ENCODE results near the gene IL1A. TPM values are rescaled to one million over a fixed set of nuclear protein-coding genes. Genes with fewer than 3 reads are reported as not detected.

IL1A gene
- total and polyA plus RNA-seq, 9 of the 15 experiments (the other 6 are each of a cell fraction or from before 2014, with no cell fraction given), result 0.03 to 0.27 (median 0.14) TPM; not detected in 2

- POLR2A ChIA-PET, result interaction anchor here (0.8 kb wide), 1 partner anchor 175 kb away, joined by 3 read pairs; no protein-coding TSS in a partner anchor
- Histone ChIP-seq H3K9me1 (ENCODE audit: control insufficient read depth, insufficient read depth, low read length) (no peaks in the 10 kb centered on the region), H3K27ac (ENCODE audit: extremely low read depth, low read depth, low read length) (no peak overlapping the region), H3K36me3 (ENCODE audit: control insufficient read depth, insufficient read depth, low read length) (peaks cover 69% of the 10 kb centered on the region), H3K4me1 (replicated peaks in 1 of 2; ENCODE audit: control insufficient read depth in 2 of 2, insufficient read depth in 2 of 2, low read length in 2 of 2) (peaks cover 10 to 14% of the 10 kb centered on the region in 2 experiments; a peak in 3 of 5 replicates), H3K9ac (ENCODE audit: insufficient read depth in 1 of 2, low read depth in 2 of 2, low read length in 2 of 2) (no peak overlapping the region), H4K20me1 (replicated peaks; ENCODE audit: control insufficient read depth, insufficient read depth, low read length) (no peaks in the 10 kb centered on the region), H3K27me3 (ENCODE audit: control insufficient read depth in 2 of 2, insufficient read depth in 2 of 2, low read length in 2 of 2) (no peaks in the 10 kb centered on the region), H2AFZ (ENCODE audit: low read depth, low read length) (no peak overlapping the region), H3K4me2 (ENCODE audit: insufficient read depth, low read length) (no peak overlapping the region), H3K79me2 (ENCODE audit: control insufficient read depth, insufficient read depth, low read length) (peaks cover 29% of the 10 kb centered on the region), H3K4me3 (no peak overlapping the region), H3K9me3 (replicated peaks; ENCODE audit: control insufficient read depth, insufficient read depth, low read depth, low read length) (no peaks in the 10 kb centered on the region)
- CTCF ChIA-PET (ENCODE audit: low intra/inter-chr PET ratio), result no interaction called here
- in situ Hi-C loops (cut with MboI), result no loop called here
- ATAC-seq, result no peak
- intact Hi-C loops (cut with micrococcal nuclease), result no loop called here
- peak; percentile 93 for TF ChIP-seq RBM25 (IDR thresholded peaks at IDR 0.05; ENCODE audit: low read depth, low read length, severe bottlenecking)
- TF ChIP-seq ESRRA (IDR thresholded peaks at IDR 0.05; ENCODE audit: borderline replicate concordance, low read depth), result peak; percentile 95
- peak in 1 of 2 experiments; percentile 51; a peak in 1 of 4 replicates for TF ChIP-seq KDM1A (IDR thresholded peaks at IDR 0.05)
- TF ChIP-seq, protein P1, sequence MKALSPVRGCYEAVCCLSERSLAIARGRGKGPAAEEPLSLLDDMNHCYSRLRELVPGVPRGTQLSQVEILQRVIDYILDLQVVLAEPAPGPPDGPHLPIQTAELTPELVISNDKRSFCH (CRISPR knock-in tag; IDR thresholded peaks at IDR 0.05), result no peak
- TF ChIP-seq, protein P1 (tag; IDR thresholded peaks at IDR 0.05), result no peak
- no peak for TF ChIP-seq PHF21A (IDR thresholded peaks at IDR 0.05; ENCODE audit: borderline replicate concordance, low read depth)
- TF ChIP-seq BCOR (IDR thresholded peaks at IDR 0.05), result 0 out of 2 replicates have a peak, but pooled peaks have one; percentile 37
- BruUV-seq (replicated peaks), result no TSS peak
- DNase-seq (ENCODE audit: extremely low read depth in 1 of 4, low spot score in 3 of 4), result no peak
- WGBS (ENCODE audit: insufficient coverage, low coverage, missing lambda C conversion rate), result 93% methylated on average over 1 of the region's 1 CpG
- FAIRE-seq, result no peak
These were observed 24.1 kb downstream of the IL1A start for GRCh38 chr2:112760149-112760548.

Data from K562 (cell line).